HG03439 (cell line): Measurements from ENCODE around the gene NEGR1.
"Not testable (repeated sequence)": the region's sequence is repeated elsewhere in the genome, so short reads cannot be mapped to it uniquely, and the experiment has no call there.

Experiments
- ATAC-seq: cut with Tn5 transposase; IDR thresholded peaks from one replicate; pipeline ENCODE4 v1.9.1; 2021; ENCODE audit warnings: mild to moderate bottlenecking, moderate library complexity; ENCODE audit not compliant: unreplicated experiment

The NEGR1 gene

DNA sequence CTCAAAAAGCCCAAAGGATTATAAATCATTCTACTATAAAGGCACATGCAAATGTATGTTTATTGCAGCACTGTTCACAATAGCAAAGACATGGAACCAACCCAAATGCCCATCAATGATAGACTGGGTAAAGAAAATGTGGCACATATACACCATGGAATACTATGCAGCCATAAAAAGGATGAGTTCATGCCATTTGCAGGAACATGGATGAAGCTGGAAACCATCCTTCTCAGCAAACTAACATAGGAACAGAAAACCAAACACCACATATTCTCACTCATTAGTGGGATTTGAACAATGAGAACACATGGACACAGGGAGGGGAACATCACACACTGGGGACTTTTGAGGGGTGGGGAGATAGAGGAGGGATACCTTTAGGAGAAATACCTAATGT is 46.4 kb downstream of the NEGR1 start:
- ATAC-seq, result not testable (repeated sequence)

DNA sequence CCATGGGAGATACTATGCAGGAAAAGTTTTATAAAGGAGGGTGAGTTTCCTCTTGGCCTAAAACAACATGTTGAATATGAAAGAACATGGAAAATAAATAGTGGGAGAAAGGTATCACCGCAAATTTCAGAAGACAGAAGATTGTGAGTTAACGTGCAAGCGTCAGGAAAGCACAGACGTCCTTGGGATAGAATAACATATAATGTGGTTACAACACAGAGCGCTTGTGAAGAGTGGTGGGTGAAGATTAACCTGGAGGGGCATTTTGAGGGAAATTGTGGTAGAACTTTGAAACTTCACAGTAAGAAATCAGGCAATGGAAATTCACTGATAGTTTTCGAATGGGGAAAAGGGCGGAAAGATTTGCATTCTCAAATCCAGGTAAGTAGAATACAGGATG is 47.3 kb downstream of the NEGR1 start:
- no peak for ATAC-seq

- ATAC-seq, result no peak
Observed at GRCh38 chr1:72230746-72231145, 51.6 kb downstream of the NEGR1 start.

DNA sequence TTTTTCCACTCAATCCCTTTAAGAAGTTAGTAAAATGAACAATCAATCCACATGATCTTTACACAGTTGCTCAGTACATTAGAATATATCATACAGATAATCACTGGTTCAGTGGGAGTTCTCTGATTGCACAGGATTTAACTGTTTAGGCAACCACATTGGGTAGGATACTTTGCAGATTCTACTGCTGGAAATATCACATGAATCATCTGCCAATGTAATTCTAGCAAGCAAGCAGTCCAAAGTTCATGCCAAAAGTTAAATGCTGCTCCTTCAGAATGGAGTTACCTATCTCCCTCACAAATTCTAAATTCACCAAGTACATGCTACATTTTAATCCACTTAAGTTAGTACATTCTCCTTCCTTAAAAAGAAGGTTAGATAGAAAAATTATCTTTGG is 52.4 kb downstream of the NEGR1 start:
- ATAC-seq, result no peak

GRCh38 chr1:72227667-72228066 is 54.7 kb downstream of the NEGR1 start:
- ATAC-seq, result no peak

DNA sequence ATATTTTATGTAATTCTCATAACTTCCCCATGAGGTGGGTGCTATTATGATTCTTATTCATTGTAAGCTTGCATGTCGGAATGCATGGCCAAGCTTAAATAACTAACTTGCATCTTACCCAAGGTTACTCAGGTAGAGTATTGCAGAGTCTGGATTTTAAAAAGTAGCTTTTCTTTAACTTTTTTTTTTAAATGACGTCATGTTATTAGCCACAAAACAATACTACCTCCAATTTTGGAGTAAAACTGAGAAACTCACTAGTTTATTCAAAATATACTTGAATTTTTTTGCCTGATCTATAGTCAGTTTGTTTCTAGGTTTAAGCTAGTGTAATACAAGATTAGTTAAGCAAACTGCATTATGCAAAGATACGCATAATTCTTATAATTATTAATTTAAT is 57.8 kb downstream of the NEGR1 start:
- ATAC-seq, result no peak

GRCh38 chr1:72221811-72222210 is 60.5 kb downstream of the NEGR1 start:
- ATAC-seq, result no peak

- ATAC-seq, result no peak
Observed at GRCh38 chr1:72218141-72218739, 64.1 kb downstream of the NEGR1 start.

- no peak for ATAC-seq
Observed at GRCh38 chr1:72207059-72207458, 75.3 kb downstream of the NEGR1 start.

GRCh38 chr1:72202761-72203160 is 79.6 kb downstream of the NEGR1 start:
- ATAC-seq, result no peak

DNA sequence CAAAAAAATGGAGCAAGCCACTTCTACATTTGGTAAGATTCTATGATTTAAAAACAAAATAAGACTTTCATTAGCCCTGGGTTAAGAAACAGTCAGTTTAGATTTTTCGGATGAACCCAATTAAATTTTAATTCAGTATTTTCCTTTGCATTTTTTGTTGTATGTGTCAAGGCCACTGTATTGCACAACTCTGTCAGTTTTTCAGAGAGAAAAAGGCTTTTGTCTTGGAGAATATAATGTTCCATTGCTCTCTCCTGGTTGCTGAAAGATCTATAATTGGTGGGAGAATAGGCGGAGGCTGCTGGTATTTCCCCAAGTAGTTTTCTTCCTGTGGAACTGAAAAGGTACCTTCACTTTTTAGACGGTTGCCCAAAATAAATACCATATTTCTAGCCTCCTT is 84.6 kb downstream of the NEGR1 start:
- ATAC-seq, result no peak

GRCh38 chr1:72186733-72187307 is 95.5 kb downstream of the NEGR1 start:
- no peak for ATAC-seq

- ATAC-seq, result no peak
Observed at GRCh38 chr1:72184099-72184701, 98.1 kb downstream of the NEGR1 start.

GRCh38 chr1:72182859-72183258 is 99.5 kb downstream of the NEGR1 start:
- no peak for ATAC-seq

GRCh38 chr1:72178266-72178665 is 104.1 kb downstream of the NEGR1 start:
- ATAC-seq, result no peak

DNA sequence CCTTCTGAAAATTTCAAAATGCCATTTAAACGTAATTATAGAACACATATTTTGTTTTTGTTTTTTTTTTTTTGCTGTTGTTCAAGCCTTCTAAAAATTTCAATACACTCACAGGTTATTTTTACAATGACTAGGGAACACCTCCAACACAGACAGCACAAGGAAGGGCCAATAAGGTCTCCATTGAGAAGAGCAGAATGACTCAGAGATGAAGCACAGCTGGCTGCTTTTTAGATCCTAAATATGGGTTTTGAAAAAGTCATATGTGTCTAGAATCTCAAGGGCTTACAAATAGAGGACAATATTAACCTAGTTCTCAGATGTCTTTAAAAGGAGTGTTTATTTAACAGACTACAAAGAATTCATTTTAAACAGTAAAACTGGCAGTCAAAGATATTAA is 104.6 kb downstream of the NEGR1 start:
- ATAC-seq, result no peak

DNA sequence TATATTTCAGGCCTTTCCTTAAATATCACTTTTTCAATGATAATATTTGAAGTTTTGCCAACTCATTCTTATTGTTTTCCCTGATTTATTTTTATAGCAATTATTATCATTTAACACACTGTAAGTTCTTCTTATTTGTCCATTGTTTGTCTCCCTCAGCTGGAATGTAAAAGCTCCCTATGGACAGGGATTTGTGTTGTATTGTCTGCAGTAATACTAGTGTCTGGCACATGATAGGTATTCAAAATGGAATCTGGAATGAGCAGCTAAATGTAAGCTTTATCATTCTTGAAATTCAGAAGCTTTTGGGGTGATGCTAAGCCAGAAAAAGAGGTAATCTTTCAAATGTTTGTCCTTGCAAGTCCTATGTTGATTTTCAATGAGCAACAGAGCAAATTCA is 112.1 kb downstream of the NEGR1 start:
- ATAC-seq, result no peak

- no peak for ATAC-seq
Observed at GRCh38 chr1:72166426-72166825, 115.9 kb downstream of the NEGR1 start.

GRCh38 chr1:72150508-72150907 is 131.8 kb downstream of the NEGR1 start:
- no peak for ATAC-seq

- no peak for ATAC-seq
Observed at GRCh38 chr1:72141875-72142274, 140.5 kb downstream of the NEGR1 start.

GRCh38 chr1:72140222-72140621 is 142.1 kb downstream of the NEGR1 start:
- ATAC-seq, result no peak

DNA sequence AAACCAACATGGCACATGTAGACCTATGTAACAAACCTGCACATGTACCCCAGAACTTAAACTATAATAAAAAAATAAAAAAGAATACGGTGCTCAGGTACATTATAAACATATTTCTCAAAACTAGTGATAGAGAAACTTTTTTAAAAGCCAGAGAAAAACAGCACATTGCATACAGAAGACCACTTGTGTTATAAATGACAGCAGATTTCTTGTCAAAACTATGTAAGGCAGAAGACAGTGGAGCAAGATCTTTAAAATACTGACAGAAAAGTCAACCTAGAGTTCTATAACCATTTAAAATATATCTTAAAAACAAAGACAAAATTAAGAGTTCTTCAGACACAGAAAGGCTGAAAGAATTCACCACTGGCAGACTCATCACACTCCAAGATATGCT is 144.7 kb downstream of the NEGR1 start:
- no peak for ATAC-seq

DNA sequence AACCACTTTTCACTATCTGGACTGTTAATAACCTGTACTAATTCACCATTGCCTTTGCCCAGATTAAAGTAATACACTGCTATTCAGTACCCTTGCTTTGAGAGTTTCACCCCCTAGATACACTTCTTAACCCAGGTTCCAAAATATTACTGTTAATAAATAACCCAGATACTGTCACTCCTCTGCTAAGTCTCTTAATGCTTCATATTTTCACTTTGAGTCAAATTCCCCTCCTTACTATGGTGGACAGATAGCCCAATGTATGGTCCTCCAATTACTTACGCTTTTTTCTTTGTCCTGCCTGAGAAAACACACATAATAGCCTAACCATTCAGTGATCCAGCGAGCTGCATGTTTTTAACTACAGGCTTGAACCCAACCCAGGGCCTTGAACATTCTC is 152.5 kb downstream of the NEGR1 start:
- ATAC-seq, result no peak
